ENCODE results near the gene CTNNBL1.

Gene CTNNBL1

DNA sequence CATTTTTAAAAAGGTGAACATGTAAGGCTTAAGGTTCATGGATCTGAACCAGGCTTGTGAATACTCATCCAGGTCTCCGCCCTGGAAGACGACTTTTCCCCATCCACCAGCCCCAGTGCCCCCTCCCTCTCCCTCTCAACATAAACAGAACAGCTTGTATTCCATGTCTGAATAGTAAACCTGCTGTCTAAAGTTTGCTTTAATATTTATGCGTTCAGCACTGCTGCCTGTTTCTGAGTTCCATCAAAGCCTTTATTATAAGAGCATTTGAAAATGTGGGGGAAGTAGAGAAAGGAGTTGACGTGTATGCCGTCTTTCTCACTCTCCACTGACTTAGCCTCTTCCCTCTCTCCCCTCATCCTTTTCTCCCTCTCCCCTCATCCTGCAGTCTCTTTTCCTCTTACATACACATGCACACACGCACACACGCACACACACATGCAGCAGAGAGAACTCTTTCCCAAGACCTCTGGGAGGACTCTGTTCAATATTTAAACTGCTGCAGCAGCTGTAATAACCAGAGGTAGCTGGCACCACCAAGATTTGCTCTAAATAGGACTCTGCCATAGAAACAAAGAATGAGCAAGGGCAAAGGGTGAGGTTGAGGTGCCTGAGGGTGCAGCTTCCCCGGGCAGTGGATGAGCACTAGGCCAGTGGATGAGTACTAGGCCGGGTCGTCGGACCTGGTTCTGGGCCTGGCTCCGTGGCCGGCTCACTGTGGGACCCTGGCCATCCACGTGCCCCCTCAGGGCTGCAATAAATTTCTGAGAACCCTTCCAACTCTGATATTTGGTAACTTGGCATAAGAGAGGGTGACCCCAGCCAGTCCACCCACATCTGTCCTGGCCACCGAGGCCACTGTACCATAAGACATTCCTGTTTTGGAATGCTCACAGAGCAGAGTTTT, 173.7 kb downstream of the CTNNBL1 start:
- DNase-seq (ENCODE audit: low spot score in 2 of 2) = no peak
- in situ Hi-C loops (cut with MboI; ENCODE audit: low sequenced_read_pairs) = no loop called here
- Histone ChIP-seq H3K9me3 (no peaks in the 10 kb centered on the region), H3K4me1 (peaks cover 12% of the 10 kb centered on the region), H3K36me3 (replicated peaks) (peaks cover 4% of the 10 kb centered on the region), H3K4me3 (no peak overlapping the region), H3K27me3 (ENCODE audit: low read depth) (no peaks in the 10 kb centered on the region)

GRCh38 chr20:37868851-37869333, 175.1 kb downstream of the CTNNBL1 start:
- Histone ChIP-seq H3K9me3 (no peaks in the 10 kb centered on the region), H3K36me3 (replicated peaks) (peaks cover 4% of the 10 kb centered on the region), H3K4me1 (peaks cover 12% of the 10 kb centered on the region), H3K4me3 (no peak overlapping the region), H3K27me3 (ENCODE audit: low read depth) (no peaks in the 10 kb centered on the region)
- DNase-seq (ENCODE audit: low spot score in 2 of 2) = peak in 1 of 2 experiments; percentile 75
- in situ Hi-C loops (cut with MboI; ENCODE audit: low sequenced_read_pairs) = no loop called here

DNA sequence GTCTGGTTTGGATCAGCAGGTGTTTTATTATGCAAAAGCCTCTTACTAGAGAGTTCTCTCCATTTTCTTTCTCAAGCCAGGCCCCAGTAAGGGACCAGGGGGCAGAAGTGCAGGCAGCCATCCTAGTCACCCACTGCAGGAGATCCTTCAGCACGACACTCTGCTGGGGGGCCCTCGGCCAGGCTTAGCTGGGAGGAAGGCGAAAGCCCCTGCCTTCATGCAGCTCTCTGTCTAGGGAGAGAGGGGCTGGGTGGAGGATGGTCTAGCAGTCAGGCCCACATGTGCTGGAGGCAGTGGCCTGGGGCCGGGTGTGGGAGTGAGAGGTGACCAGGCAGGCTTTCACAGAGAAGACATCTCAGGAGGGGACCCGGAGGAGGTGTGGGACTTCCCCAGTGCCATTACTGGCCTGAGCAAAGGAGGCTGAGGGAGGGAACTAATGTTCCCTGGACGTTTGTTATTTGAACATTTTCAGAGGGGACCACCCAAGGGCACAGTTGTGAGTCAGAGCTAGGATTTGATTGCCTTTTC, 175.6 kb downstream of the CTNNBL1 start:
- Histone ChIP-seq H3K4me3 (no peak overlapping the region), H3K27me3 (ENCODE audit: low read depth) (no peaks in the 10 kb centered on the region), H3K36me3 (replicated peaks) (peaks cover 4% of the 10 kb centered on the region), H3K9me3 (no peaks in the 10 kb centered on the region), H3K4me1 (peaks cover 12% of the 10 kb centered on the region)
- peak in 1 of 2 experiments; percentile 85 for DNase-seq (ENCODE audit: low spot score in 2 of 2)
- in situ Hi-C loops (cut with MboI; ENCODE audit: low sequenced_read_pairs) = no loop called here

- H3K36me3 ChIP-seq (replicated peaks) = peaks cover 4% of the 10 kb centered on the region
- H3K4me1 ChIP-seq = peaks cover 12% of the 10 kb centered on the region
- in situ Hi-C loops (cut with MboI; ENCODE audit: low sequenced_read_pairs) = no loop called here
Observed at GRCh38 chr20:37870294-37870693, 176.5 kb downstream of the CTNNBL1 start.

GRCh38 chr20:37871751-37872150, 177.9 kb downstream of the CTNNBL1 start:
- in situ Hi-C loops (cut with MboI; ENCODE audit: low sequenced_read_pairs) = no loop called here
- Histone ChIP-seq H3K9me3 (no peaks in the 10 kb centered on the region), H3K4me1 (peaks cover 12% of the 10 kb centered on the region), H3K4me3 (no peak overlapping the region), H3K27me3 (ENCODE audit: low read depth) (no peaks in the 10 kb centered on the region), H3K36me3 (replicated peaks) (peaks cover 4% of the 10 kb centered on the region)
- no peak for DNase-seq (ENCODE audit: low spot score in 2 of 2)

More at GRCh38 chr20:37870294-37870693, 176.5 kb downstream of the CTNNBL1 start:
- Histone ChIP-seq H3K27me3 (ENCODE audit: low read depth) (no peaks in the 10 kb centered on the region), H3K4me3 (no peak overlapping the region), H3K9me3 (no peaks in the 10 kb centered on the region)
- no peak for DNase-seq (ENCODE audit: low spot score in 2 of 2)

GRCh38 chr20:37872161-37872560, 178.3 kb downstream of the CTNNBL1 start:
- Histone ChIP-seq H3K36me3 (replicated peaks) (peaks cover 4% of the 10 kb centered on the region), H3K27me3 (ENCODE audit: low read depth) (no peaks in the 10 kb centered on the region), H3K4me3 (no peak overlapping the region), H3K9me3 (no peaks in the 10 kb centered on the region), H3K4me1 (peaks cover 12% of the 10 kb centered on the region)
- no peak for DNase-seq (ENCODE audit: low spot score in 2 of 2)
- in situ Hi-C loops (cut with MboI; ENCODE audit: low sequenced_read_pairs) = no loop called here

DNA sequence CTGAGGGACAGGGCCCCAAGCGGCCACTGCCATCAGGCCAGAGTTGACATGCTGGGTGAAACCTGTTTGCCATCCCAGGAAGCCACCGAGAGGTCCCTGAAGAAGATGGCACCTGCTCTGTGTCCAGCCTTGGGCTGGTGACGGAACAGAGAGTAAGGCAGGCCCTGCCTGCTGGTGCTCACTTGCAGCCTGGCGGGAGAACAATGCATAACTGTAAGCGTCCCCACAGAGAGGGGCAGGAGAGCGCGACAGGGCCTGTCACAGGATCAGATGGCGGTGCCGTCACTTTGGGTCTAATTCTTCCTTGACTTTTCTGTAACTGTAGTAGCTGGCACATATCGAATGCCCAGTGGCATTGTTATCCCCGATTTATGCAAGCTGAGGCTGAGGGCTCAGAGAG, 180.1 kb downstream of the CTNNBL1 start:
- no peaks in the 10 kb centered on the region for H3K27me3 ChIP-seq (ENCODE audit: low read depth)
- DNase-seq (ENCODE audit: low spot score in 2 of 2) = no peak
- in situ Hi-C loops (cut with MboI; ENCODE audit: low sequenced_read_pairs) = no loop called here
- H3K9me3 ChIP-seq = no peaks in the 10 kb centered on the region
- H3K4me3 ChIP-seq = no peak overlapping the region
- peaks cover 4% of the 10 kb centered on the region for H3K36me3 ChIP-seq (replicated peaks)
- peaks cover 9% of the 10 kb centered on the region for H3K4me1 ChIP-seq

- Histone ChIP-seq H3K36me3 (replicated peaks) (peaks cover under 1% of the 10 kb centered on the region), H3K9me3 (no peaks in the 10 kb centered on the region), H3K4me3 (no peak overlapping the region), H3K27me3 (ENCODE audit: low read depth) (no peaks in the 10 kb centered on the region), H3K4me1 (no peaks in the 10 kb centered on the region)
- in situ Hi-C loops (cut with MboI; ENCODE audit: low sequenced_read_pairs) = no loop called here
- no peak for DNase-seq (ENCODE audit: low spot score in 2 of 2)
Observed at GRCh38 chr20:37875460-37876175, 181.8 kb downstream of the CTNNBL1 start.

DNA sequence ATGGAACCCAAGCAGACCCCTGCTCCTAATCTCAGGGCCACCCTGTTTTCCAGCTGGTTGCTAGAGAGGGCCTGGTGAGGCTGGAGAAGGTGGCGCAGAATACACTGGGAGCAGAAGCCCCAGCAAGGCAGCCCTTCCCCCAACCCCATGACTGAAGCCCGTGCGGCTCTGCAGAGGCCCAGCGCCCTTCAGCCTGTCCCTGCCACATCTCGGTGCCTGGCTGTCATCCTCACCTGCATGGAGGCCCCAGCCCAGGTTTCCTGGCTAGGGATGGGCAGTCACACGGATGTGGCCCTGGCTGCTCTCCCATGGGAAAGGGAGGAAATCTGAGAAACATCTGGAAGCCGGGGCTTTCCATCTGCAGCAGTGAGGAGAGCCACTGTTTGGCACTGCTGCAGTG, 183.0 kb downstream of the CTNNBL1 start:
- no peaks in the 10 kb centered on the region for H3K36me3 ChIP-seq (replicated peaks)
- in situ Hi-C loops (cut with MboI; ENCODE audit: low sequenced_read_pairs) = no loop called here

GRCh38 chr20:37877832-37878772, 184.3 kb downstream of the CTNNBL1 start:
- in situ Hi-C loops (cut with MboI; ENCODE audit: low sequenced_read_pairs) = no loop called here
- no peak for DNase-seq (ENCODE audit: low spot score in 2 of 2)
- no peaks in the 10 kb centered on the region for H3K36me3 ChIP-seq (replicated peaks)
- no peak overlapping the region for H3K4me3 ChIP-seq
- no peaks in the 10 kb centered on the region for H3K4me1 ChIP-seq
- H3K9me3 ChIP-seq = no peaks in the 10 kb centered on the region
- no peaks in the 10 kb centered on the region for H3K27me3 ChIP-seq (ENCODE audit: low read depth)

More for the DNA sequence above, 183.0 kb downstream of the CTNNBL1 start:
- Histone ChIP-seq H3K27me3 (ENCODE audit: low read depth) (no peaks in the 10 kb centered on the region), H3K4me1 (no peaks in the 10 kb centered on the region), H3K4me3 (no peak overlapping the region), H3K9me3 (no peaks in the 10 kb centered on the region)
- no peak for DNase-seq (ENCODE audit: low spot score in 2 of 2)

- in situ Hi-C loops (cut with MboI; ENCODE audit: low sequenced_read_pairs) = no loop called here
- Histone ChIP-seq H3K4me3 (no peak overlapping the region), H3K36me3 (replicated peaks) (no peaks in the 10 kb centered on the region), H3K4me1 (no peaks in the 10 kb centered on the region), H3K9me3 (no peaks in the 10 kb centered on the region), H3K27me3 (ENCODE audit: low read depth) (no peaks in the 10 kb centered on the region)
- no peak for DNase-seq (ENCODE audit: low spot score in 2 of 2)
Observed at GRCh38 chr20:37878835-37879599, 185.2 kb downstream of the CTNNBL1 start.

DNA sequence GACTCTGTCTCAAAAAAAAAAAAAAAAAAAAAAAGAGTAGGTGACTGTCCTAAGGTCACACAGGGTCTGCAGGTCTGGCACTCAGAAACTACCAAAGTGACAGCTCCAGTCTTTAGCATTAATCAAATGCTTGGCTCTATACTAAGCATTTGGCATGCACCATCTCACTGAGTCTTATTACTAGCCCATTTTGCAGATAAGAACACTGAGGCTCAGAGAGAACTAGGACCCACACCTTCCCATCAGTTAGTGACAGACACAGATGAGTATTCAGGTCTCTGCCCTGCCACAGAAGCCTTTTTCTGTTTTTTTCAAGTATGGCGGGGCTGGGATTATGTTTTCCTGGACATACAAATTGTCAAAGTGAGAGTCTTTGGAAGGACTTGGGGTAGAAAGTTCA, 186.0 kb downstream of the CTNNBL1 start:
- no peak for DNase-seq (ENCODE audit: low spot score in 2 of 2)
- Histone ChIP-seq H3K36me3 (replicated peaks) (no peaks in the 10 kb centered on the region), H3K4me1 (no peaks in the 10 kb centered on the region), H3K27me3 (ENCODE audit: low read depth) (no peaks in the 10 kb centered on the region), H3K9me3 (no peaks in the 10 kb centered on the region), H3K4me3 (no peak overlapping the region)
- in situ Hi-C loops (cut with MboI; ENCODE audit: low sequenced_read_pairs) = no loop called here

All from HAP-1 (cell line).